Measurements from ENCODE around the gene SCGB3A1. TPM values are rescaled to one million over a fixed set of nuclear protein-coding genes. Genes with fewer than 3 reads are reported as not detected.

The SCGB3A1 gene
- total RNA-seq, 1 experiment from 2014 or later: not detected

DNA sequence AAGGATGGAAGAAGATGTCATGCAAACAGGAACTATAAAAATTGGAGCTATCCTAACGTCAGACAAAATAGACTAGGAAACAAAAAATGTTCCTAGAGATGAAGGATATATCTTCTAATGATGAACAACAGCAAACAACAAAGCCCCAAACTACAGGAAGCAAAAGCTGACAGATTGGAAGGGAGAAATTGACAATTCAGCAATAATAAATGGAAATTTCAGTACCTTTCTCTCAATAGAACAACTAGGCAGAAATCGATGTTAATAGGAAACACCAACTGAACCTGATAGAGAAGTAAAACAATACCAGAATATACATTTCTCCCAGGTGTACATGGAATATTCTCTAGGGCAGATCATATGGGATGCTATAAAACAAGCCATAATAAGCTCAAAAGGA lies 7.6 kb downstream of the SCGB3A1 start:
- no peaks in the 10 kb centered on the region for H3K79me1 ChIP-seq (ENCODE audit: insufficient read depth, low read depth, low read length, poor library complexity, severe bottlenecking)
- H3K23ac ChIP-seq (ENCODE audit: insufficient read length, low read depth, low read length): no peak overlapping the region
- H2BK120ac ChIP-seq (ENCODE audit: low read depth, low read length, poor library complexity, severe bottlenecking): no peak overlapping the region
- H2AK5ac ChIP-seq (ENCODE audit: insufficient read length, low read length): no peak overlapping the region
- no peak for DNase-seq
- H2BK12ac ChIP-seq (ENCODE audit: insufficient read length, low read depth, low read length): no peak overlapping the region
- Mint-ChIP-seq H3K4me3 (no peak overlapping the region), H3K9me3 (no peaks in the 10 kb centered on the region), H3K36me3 (ENCODE audit: insufficient read depth in 1 of 3, low read depth in 3 of 3) (no peaks in the 10 kb centered on the region), H3K27me3 (ENCODE audit: low read depth) (peaks cover 41% of the 10 kb centered on the region), H3K4me1 (no peaks in the 10 kb centered on the region), H3K27ac (no peak overlapping the region)
- H2AFZ ChIP-seq (ENCODE audit: low read length): no peak overlapping the region
- no peaks in the 10 kb centered on the region for H3K4me1 ChIP-seq (ENCODE audit: insufficient read depth, low read length)
- H3K79me2 ChIP-seq (ENCODE audit: insufficient read depth, low read length): no peaks in the 10 kb centered on the region
- H3K9me3 ChIP-seq (ENCODE audit: control insufficient read depth, low read depth, low read length): no peaks in the 10 kb centered on the region
- H2BK15ac ChIP-seq (ENCODE audit: low read depth, low read length): no peak overlapping the region
- TF ChIP-seq, protein P1, sequence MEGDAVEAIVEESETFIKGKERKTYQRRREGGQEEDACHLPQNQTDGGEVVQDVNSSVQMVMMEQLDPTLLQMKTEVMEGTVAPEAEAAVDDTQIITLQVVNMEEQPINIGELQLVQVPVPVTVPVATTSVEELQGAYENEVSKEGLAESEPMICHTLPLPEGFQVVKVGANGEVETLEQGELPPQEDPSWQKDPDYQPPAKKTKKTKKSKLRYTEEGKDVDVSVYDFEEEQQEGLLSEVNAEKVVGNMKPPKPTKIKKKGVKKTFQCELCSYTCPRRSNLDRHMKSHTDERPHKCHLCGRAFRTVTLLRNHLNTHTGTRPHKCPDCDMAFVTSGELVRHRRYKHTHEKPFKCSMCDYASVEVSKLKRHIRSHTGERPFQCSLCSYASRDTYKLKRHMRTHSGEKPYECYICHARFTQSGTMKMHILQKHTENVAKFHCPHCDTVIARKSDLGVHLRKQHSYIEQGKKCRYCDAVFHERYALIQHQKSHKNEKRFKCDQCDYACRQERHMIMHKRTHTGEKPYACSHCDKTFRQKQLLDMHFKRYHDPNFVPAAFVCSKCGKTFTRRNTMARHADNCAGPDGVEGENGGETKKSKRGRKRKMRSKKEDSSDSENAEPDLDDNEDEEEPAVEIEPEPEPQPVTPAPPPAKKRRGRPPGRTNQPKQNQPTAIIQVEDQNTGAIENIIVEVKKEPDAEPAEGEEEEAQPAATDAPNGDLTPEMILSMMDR (conservative IDR thresholded peaks at IDR 0.05): no peak
- H3K14ac ChIP-seq (ENCODE audit: insufficient read depth, low read length): no peak overlapping the region
- H3K4ac ChIP-seq (ENCODE audit: low read depth, low read length): no peak overlapping the region
- peaks cover 5% of the 10 kb centered on the region; the same call in 1 of the 2 replicates for H3K27me3 ChIP-seq (ENCODE audit: insufficient read depth, low read length)
- no peak overlapping the region for H4K5ac ChIP-seq (ENCODE audit: insufficient read length, low read depth, low read length)
- WGBS (ENCODE audit: extremely low coverage, insufficient read length, low lambda C conversion rate): no CpG with 5 or more reads among the region's 2 CpGs
- no peak overlapping the region for H2BK5ac ChIP-seq (ENCODE audit: insufficient read length, low read length)
- no peak overlapping the region for H4K8ac ChIP-seq (replicated peaks; ENCODE audit: insufficient read length, low read depth, low read length)
- H4K20me1 ChIP-seq (ENCODE audit: control insufficient read depth, insufficient read depth, insufficient read length): no peaks in the 10 kb centered on the region
- H3K4me2 ChIP-seq (ENCODE audit: insufficient read depth, insufficient read length, low read length): no peak overlapping the region
- H3K9ac ChIP-seq (ENCODE audit: extremely low read depth, insufficient read length, low read length): no peak overlapping the region
- no peak overlapping the region for H4K91ac ChIP-seq (ENCODE audit: insufficient read length, low read depth, low read length)
- no peak overlapping the region for H3K56ac ChIP-seq (ENCODE audit: insufficient read length, low read depth, low read length)
- H2BK20ac ChIP-seq (ENCODE audit: low read depth, low read length, poor library complexity, severe bottlenecking): no peak overlapping the region
- H3K23me2 ChIP-seq (ENCODE audit: insufficient read length, low read depth, low read length, poor library complexity, severe bottlenecking): no peaks in the 10 kb centered on the region
- no peak overlapping the region for H3T11ph ChIP-seq (ENCODE audit: low read length)
- H3K18ac ChIP-seq (ENCODE audit: insufficient read length, low read depth, low read length): no peak overlapping the region
- no peak overlapping the region for H3K27ac ChIP-seq (ENCODE audit: insufficient read length, low read depth, low read length)
